Epithelial cell of proximal tubule (primary cell): ENCODE measurements around the gene TYW1. TPM values are rescaled to one million over a fixed set of nuclear protein-coding genes. Genes with fewer than 3 reads are reported as not detected.
A peak's percentile ranks its signal among the peaks of the same experiment; 100 is the strongest.

Experiments
- DNase-seq: peaks from one replicate; pipeline ENCODE4 v3.0.0-alpha.2; 2011; ENCODE audit warnings: low read depth
- H3K4me3 ChIP-seq: 2 replicates; pipeline ENCODE4 v1.5.1; 2011; ENCODE audit warnings: low read depth, mild to moderate bottlenecking, low read length
- CTCF ChIP-seq: conservative IDR thresholded peaks from 2 replicates; pipeline ENCODE4 v1.5.1; 2012; ENCODE audit warnings: low read depth, mild to moderate bottlenecking, low read length
- total RNA-seq: library from RNA; depleted of rRNA; stranded (reverse); fragments of >200 nt; gene quantifications from 2 replicates; pipeline ENCODE4 v1.2.3, GENCODE V29; 2015

TYW1 gene
- 12.3 and 15.8 TPM in 2 replicates for total RNA-seq

DNA sequence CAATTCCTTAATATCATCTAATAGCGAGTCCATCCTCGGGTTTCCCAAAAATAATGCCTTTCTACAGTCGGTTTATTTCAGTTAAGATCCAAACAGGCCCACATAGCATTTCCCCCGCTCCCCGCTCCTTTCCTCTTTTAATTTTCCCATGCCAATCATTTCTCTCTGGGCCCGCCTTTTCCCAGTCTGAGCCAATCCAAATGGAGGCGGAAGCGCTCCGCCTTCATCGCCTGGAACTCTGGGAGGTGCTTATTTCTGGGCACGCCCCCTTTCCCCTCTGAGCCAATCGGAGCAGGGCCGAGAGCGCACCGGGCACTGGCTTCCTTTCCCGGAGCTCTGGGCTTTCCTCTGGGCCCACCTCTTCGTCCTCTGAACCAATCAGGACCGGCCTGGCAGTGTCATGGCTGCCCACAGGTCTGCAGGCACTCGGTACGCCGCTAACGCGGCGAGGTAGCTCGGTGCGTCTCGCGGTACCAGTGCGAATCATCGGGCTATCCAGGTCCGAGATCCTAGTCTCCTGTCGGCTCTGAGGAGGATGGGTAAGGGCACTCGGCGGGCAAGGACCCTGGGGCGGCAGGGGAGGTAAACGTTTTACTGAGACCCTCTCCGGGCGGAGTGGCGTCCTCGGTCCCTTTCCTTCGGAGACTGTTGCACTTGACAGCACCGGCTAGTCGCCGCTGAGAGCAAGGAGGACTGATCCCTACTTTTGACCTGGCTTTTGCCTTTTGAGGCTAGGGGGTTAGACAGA lies at the start of gene TYW1:
Gene TYW1, plus strand, starts transcription at position 390 of the 748 bp plus-strand sequence. Its CDS starts 146 bp downstream, at position 536.
- peak; percentile 82 for DNase-seq
- peak within 1 kb of the TSS; percentile 73 for H3K4me3 ChIP-seq

DNA sequence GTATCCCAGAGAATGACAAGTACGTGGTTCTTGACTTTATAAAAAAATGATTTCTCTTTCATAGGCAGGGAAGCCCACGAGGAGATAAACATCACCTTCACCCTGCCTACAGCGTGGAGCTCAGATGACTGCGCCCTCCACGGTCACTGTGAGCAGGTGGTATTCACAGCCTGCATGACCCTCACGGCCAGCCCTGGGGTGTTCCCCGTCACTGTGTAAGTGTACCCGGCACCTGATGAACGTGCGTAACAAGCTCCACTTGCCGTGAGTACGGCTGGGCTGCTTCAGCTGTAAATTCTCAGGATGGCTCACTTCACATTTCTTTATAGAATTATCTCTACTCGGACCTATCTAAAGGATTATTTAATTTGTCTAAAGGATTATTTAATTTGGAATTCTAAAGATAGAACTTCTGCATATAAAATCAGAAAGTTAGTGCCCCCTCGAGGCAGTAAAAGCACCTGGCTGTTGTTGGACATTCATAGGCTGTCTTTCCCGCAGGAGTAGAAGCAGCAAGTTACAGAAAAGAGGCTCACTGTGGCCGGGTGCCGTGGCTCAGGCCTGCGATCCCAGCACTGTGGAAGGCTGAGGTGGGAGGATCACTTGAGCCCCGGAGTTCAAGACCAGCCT lies 48.0 kb upstream of the TYW1 start:
- DNase-seq = no peak
- no peak overlapping the region for H3K4me3 ChIP-seq
- TF ChIP-seq CTCF = no peak

DNA sequence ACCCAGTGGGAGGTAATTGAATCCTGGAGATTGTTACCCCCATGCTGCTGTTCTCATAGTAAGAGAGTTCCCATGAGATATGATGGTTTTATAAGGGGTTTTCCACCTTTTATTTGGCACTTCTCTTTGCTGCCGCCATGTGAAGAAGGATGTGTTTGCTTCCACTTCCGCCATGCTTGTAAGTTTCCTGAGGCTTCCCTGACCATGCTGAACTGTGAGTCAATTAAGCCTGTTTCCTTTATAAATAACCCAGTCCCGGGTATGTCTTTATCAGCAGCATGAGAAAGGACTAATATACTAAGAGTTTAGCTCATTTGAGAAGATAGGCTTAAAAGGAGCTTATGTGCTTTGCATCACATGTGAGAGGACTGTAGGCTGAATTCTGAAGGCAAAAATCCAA lies 46.3 kb upstream of the TYW1 start:
- TF ChIP-seq CTCF = no peak
- no peak for DNase-seq

DNA sequence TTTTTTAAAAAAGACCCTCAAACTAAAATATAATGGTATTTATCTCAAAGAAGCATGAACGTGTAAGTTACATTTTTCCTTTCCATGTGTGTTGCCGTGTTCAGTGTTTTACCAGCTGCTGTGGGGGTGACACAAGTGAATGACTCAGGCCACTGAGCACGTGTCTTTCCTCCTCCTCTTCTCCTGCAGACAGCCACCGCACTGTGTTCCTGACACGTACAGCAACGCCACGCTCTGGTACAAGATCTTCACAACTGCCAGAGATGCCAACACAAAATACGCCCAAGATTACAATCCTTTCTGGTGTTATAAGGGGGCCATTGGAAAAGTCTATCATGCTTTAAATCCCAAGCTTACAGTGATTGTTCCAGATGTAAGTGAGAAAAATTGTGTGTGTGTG lies 45.9 kb upstream of the TYW1 start:
- no peak for DNase-seq
- TF ChIP-seq CTCF = no peak
- H3K4me3 ChIP-seq = no peak overlapping the region

More for the DNA sequence above, 46.3 kb upstream of the TYW1 start:
- no peak overlapping the region for H3K4me3 ChIP-seq

- no peak overlapping the region for H3K4me3 ChIP-seq
- TF ChIP-seq CTCF = peak; percentile 5
- DNase-seq = peak; percentile 75
These were observed 44.1 kb upstream of the TYW1 start for GRCh38 chr7:66952343-66953043.

DNA sequence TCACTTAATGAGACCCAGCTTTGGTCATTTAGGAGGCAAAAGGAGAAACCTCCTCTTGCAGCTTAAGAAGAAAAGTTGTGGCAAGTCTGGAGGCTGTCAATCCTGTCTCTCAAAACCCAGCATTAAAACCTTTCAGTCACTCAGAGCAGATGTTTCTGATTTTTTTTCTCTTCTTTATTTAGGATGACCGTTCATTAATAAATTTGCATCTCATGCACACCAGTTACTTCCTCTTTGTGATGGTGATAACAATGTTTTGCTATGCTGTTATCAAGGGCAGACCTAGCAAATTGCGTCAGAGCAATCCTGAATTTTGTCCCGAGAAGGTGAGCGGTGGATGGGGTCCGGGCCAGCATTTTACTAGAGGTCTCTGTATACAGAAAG lies 43.6 kb upstream of the TYW1 start:
- no peak for DNase-seq
- no peak for TF ChIP-seq CTCF
- H3K4me3 ChIP-seq = no peak overlapping the region

DNA sequence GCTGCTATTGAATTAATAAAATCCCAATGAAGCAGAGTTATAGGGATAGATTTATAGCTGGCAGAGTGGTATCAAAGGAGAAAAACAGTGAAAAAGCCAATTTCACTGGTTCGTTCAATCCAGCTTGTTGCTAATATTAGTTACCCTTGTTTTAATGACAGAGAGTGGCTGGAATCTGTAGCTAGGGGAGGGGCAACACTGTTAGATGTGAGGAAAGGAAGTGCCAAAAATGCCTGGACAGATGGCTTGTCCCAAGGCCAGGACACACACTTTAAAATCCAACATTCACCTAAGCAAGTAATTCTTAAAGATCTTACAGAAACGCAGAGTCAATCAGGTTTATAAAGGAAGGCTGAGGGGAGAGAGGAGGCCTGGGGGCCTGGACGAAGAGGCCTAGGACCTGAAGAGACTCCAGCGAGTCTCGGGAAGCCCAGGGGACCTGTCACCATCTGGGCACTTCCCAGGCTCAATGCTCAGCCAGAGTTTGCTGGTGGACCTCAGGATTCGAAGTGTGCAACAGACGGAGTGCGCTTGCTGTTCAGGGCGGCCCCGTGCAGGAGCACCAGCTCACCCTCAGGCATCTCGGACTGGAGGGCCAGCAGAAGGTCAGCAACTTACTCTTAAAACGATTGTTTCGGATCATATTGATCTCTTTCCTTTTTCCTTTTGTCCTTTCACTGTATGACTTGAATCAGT lies 38.9 kb upstream of the TYW1 start:
- DNase-seq = no peak
- TF ChIP-seq CTCF = no peak
- no peak overlapping the region for H3K4me3 ChIP-seq
